Measurements from ENCODE around the gene FKBP2. TPM values are rescaled to one million over a fixed set of nuclear protein-coding genes. Genes with fewer than 3 reads are reported as not detected.
A peak's percentile ranks its signal among the peaks of the same experiment; 100 is the strongest.

Gene FKBP2
- total RNA-seq, 6 experiments from 2014 or later, result 49.4 to 108 (median 66.7) TPM

DNA sequence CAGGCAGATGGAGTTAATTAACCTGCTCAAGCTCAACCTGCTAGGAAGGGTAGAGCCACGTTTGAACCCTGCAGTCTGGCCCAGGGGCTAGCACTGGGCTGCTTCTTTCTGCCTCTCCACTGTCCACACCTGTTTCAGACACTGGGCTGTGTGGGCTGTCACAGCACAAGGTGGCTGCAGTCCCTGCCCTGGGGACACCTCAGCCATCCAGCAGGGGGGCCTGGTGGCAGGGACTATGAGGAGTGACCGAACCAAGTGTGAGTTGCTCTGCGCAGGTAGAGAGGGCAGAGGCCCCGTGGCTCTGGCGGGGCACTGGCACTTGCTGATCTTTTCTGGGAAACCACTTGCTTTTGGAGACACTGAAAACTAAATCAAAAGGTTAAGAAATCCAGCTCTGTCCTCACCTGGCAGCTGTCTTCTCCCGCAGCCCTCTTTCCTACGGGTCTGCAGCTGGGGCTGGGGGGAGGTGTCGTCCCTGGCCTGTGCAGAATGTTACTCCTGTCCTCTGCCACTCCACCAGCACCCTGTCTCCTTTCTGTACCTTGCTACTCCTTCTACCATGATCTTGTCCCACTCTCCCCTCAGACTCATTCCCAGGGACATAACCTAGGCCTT lies 37.8 kb downstream of the FKBP2 start:
- H3K9me3 ChIP-seq, result no peaks in the 10 kb centered on the region
- peaks cover 0 to 4% (median 1%) of the 10 kb centered on the region in 4 donors for H3K4me1 ChIP-seq
- intact Hi-C loops (cut with DNase I), result no loop called here
- H3K27me3 ChIP-seq, result no peaks in the 10 kb centered on the region
- DNase-seq (no peak), ATAC-seq (no peak)
- 89% methylated on average over 7 of the region's 8 CpGs for WGBS (ENCODE audit: insufficient coverage, low coverage, low lambda C conversion rate, missing lambda C conversion rate)
- H3K36me3 ChIP-seq, result peaks cover 0 to 14% (median 2%) of the 10 kb centered on the region in 4 donors
- TF ChIP-seq, protein P1, sequence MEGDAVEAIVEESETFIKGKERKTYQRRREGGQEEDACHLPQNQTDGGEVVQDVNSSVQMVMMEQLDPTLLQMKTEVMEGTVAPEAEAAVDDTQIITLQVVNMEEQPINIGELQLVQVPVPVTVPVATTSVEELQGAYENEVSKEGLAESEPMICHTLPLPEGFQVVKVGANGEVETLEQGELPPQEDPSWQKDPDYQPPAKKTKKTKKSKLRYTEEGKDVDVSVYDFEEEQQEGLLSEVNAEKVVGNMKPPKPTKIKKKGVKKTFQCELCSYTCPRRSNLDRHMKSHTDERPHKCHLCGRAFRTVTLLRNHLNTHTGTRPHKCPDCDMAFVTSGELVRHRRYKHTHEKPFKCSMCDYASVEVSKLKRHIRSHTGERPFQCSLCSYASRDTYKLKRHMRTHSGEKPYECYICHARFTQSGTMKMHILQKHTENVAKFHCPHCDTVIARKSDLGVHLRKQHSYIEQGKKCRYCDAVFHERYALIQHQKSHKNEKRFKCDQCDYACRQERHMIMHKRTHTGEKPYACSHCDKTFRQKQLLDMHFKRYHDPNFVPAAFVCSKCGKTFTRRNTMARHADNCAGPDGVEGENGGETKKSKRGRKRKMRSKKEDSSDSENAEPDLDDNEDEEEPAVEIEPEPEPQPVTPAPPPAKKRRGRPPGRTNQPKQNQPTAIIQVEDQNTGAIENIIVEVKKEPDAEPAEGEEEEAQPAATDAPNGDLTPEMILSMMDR (IDR thresholded peaks at IDR 0.05), result no peak
- TF ChIP-seq POLR2A (IDR thresholded peaks at IDR 0.05), result no peak
- no peak overlapping the region for H3K27ac ChIP-seq
- H3K4me3 ChIP-seq, result no peak overlapping the region

DNA sequence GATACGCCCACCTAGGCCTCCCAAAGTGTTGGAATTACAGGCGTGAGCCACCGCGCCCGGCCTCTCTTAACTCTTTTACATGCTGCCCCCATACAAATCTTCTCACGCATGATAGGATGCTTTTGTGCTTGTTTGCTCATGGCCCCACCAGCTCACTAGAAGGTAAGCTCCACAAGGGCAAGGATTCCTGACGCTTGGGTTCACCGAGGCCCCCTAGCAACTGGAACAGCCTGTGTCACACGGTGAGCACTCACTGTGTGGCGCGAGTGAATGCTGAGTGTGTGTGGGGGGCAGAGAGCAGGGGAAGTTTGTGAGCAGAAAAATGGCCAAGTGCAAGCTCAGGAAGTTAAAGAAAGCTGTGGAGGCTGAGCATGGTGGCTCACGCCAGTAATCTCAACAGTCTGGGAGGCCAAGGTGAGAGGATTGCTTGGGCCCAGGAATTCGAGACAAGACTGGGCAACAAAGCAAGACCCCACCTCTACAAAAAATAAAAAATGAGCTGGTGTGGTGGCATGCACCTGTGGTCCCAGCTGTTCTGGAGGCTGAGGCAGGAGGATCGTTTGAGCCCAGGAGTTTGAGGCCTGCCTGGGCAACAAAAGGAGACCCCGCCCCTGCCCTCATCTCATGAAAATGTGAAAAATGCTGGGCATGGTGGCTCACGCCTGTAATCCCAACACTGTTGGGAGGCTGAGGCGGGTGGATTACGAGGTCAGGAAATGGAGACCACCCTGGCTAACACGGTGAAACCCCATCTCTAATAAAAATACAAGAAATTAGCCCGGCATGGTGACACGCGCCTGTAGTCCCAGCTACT lies 41.3 kb downstream of the FKBP2 start:
- ATAC-seq, result no peak

DNA sequence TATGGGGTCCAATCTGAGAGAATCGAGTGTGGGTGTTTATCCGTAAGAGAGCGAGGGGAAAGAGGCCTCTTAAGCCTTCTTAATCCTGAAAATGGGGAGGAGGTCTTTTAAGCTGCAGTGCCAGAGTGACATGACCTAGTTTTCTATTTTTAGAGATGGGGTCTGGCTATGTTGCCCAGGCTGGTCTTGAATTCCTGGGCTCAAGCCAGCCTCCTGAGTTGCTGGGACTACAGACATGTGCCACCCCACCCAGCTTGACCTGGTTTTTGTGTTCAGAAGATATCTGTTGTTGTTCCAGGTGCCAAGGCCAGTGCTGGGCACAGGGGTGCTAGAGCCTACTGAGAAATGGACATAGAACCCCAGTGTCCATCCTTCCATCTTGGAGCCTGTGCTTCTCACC lies 42.2 kb downstream of the FKBP2 start:
- peaks cover 0 to 4% (median 0%) of the 10 kb centered on the region in 4 donors for H3K36me3 ChIP-seq
- no peaks in the 10 kb centered on the region for H3K27me3 ChIP-seq
- TF ChIP-seq, protein P1 (IDR thresholded peaks at IDR 0.05), result no peak
- no peak for TF ChIP-seq POLR2A (IDR thresholded peaks at IDR 0.05)
- 100% methylated on average over 3 of the region's 3 CpGs for WGBS (ENCODE audit: insufficient coverage, low coverage, low lambda C conversion rate, missing lambda C conversion rate)
- H3K27ac ChIP-seq, result no peak overlapping the region
- intact Hi-C loops (cut with DNase I), result no loop called here
- H3K4me3 ChIP-seq, result no peak overlapping the region
- peaks cover 0 to 12% (median 6%) of the 10 kb centered on the region in 4 donors for H3K4me1 ChIP-seq
- no peak for ATAC-seq
- no peak for DNase-seq
- H3K9me3 ChIP-seq, result no peaks in the 10 kb centered on the region

More for the DNA sequence above, 41.3 kb downstream of the FKBP2 start:
- H3K36me3 ChIP-seq, result peaks cover 0 to 8% (median 0%) of the 10 kb centered on the region in 4 donors
- H3K4me1 ChIP-seq, result peaks cover 0 to 12% (median 6%) of the 10 kb centered on the region in 4 donors
- intact Hi-C loops (cut with DNase I), result no loop called here
- no peak for DNase-seq
- H3K4me3 ChIP-seq, result no peak overlapping the region
- 94% methylated on average over 22 of the region's 22 CpGs for WGBS (ENCODE audit: insufficient coverage, low coverage, low lambda C conversion rate, missing lambda C conversion rate)
- H3K9me3 ChIP-seq, result no peaks in the 10 kb centered on the region
- TF ChIP-seq POLR2A (IDR thresholded peaks at IDR 0.05), result no peak
- TF ChIP-seq, protein P1 (IDR thresholded peaks at IDR 0.05), result no peak
- no peaks in the 10 kb centered on the region for H3K27me3 ChIP-seq
- H3K27ac ChIP-seq, result no peak overlapping the region

DNA sequence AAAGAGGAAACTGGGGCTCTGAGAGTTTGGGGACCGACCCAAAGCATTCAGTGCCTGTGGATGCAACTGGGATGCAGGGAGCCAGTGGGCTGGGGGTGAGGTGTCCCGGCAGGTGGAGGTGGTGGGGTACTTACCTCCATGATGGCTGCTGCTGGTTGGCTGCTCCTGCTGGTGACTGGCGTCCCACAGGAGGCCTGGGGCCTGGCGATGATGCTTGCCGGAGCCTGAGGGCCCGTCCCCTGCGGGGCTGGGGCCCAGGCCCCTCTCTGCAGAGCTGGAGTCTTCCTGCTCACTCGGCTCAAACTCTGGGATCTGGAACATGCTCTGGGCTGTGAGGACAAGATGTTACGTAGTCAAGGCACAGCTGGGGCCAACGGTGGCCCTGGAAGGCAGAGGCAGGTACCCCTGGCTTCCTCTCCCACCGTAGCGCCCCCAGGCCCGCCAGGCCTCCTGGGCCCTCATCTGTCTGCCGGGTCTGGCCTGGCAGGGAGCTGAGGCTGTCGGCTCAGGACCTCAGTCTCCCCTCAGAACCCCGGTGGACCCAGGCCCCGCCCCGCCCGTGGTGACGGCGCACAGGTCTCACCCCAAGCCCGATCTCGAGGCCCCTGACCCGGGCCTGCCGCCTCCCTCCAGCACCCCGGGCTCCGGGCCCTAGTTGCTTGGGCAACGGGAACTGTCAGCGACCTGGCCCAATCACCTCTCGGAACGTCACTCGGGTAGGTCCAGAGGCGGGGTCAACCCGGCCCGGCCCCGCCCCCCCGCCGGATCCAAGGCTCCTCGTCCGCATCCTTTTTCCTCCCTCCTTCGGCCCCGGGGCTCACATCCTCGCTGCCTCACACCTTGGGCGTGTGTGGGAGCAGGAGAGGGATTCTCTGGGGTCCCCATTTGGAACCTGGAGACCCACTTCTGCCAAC lies 43.4 kb downstream of the FKBP2 start, which contains the start of gene BAD:
BAD (minus strand) TSS at position 618 of the 914 bp plus-strand sequence; CDS start at position 321, 297 bp downstream.
- ATAC-seq (peak; percentile 89 to 94 (median 90)), DNase-seq (peak; percentile 96 to 98 (median 98))
- intact Hi-C loops (cut with DNase I), result no loop called here
- peaks cover 0 to 12% (median 6%) of the 10 kb centered on the region in 4 donors for H3K4me1 ChIP-seq
- no peaks in the 10 kb centered on the region for H3K27me3 ChIP-seq
- H3K4me3 ChIP-seq, result peak within 1 kb of the TSS; percentile 65 to 96 (median 93)
- H3K27ac ChIP-seq, result peak within 1 kb of the TSS; percentile 79 to 95 (median 83)
- H3K9me3 ChIP-seq, result no peaks in the 10 kb centered on the region
- TF ChIP-seq, protein P1 (IDR thresholded peaks at IDR 0.05), result no peak
- peak; percentile 36 for TF ChIP-seq POLR2A (IDR thresholded peaks at IDR 0.05)
- 0% methylated on average over 6 of the region's 44 CpGs for WGBS (ENCODE audit: insufficient coverage, low coverage, low lambda C conversion rate, missing lambda C conversion rate)
- H3K36me3 ChIP-seq, result no peaks in the 10 kb centered on the region
